ENCODE measurements around the gene NCSTN. TPM values are rescaled to one million over a fixed set of nuclear protein-coding genes. Genes with fewer than 3 reads are reported as not detected.

Gene NCSTN
- total and polyA plus RNA-seq, 10 of the 15 experiments (the other 5 are each of a cell fraction or from before 2014, with no cell fraction given) = 33.3 to 88.2 (median 60.4) TPM

GRCh38 chr1:160371346-160371631, 28.1 kb downstream of the NCSTN start (continued):
- TF ChIP-seq E4F1 (IDR thresholded peaks at IDR 0.05; ENCODE audit: borderline replicate concordance, partially characterized antibody) = no peak
- TF ChIP-seq PBX3 (IDR thresholded peaks at IDR 0.05; ENCODE audit: insufficient replicate concordance, low read depth, low read length) = no peak
- no peak for TF ChIP-seq RAD21 (IDR thresholded peaks at IDR 0.05; ENCODE audit: insufficient read depth, low read depth, low read length)
- TF ChIP-seq NFXL1 (IDR thresholded peaks at IDR 0.05; ENCODE audit: borderline replicate concordance) = no peak
- no peak for TF ChIP-seq POLR2AphosphoS2 (IDR thresholded peaks at IDR 0.05; ENCODE audit: low read depth, low read length)
- no peak for TF ChIP-seq KDM1A (IDR thresholded peaks at IDR 0.05; ENCODE audit: borderline replicate concordance)
- TF ChIP-seq MLLT1 (IDR thresholded peaks at IDR 0.05) = no peak
- TF ChIP-seq SUZ12 (IDR thresholded peaks at IDR 0.05; ENCODE audit: unreplicated experiment) = no peak
- no peak for TF ChIP-seq ZNF207 (IDR thresholded peaks at IDR 0.05; ENCODE audit: borderline replicate concordance)
- TF ChIP-seq FOXM1 (IDR thresholded peaks at IDR 0.05; ENCODE audit: low read depth, low read length) = no peak
- no peak for TF ChIP-seq MEF2B (IDR thresholded peaks at IDR 0.05; ENCODE audit: partially characterized antibody, poor library complexity, severe bottlenecking)

Data from GM12878 (cell line).